ENCODE results near the gene DUSP12. TPM values are rescaled to one million over a fixed set of nuclear protein-coding genes. Genes with fewer than 3 reads are reported as not detected.

The DUSP12 gene
- total RNA-seq, 1 donor from 2014 or later = 48.4 TPM

DNA sequence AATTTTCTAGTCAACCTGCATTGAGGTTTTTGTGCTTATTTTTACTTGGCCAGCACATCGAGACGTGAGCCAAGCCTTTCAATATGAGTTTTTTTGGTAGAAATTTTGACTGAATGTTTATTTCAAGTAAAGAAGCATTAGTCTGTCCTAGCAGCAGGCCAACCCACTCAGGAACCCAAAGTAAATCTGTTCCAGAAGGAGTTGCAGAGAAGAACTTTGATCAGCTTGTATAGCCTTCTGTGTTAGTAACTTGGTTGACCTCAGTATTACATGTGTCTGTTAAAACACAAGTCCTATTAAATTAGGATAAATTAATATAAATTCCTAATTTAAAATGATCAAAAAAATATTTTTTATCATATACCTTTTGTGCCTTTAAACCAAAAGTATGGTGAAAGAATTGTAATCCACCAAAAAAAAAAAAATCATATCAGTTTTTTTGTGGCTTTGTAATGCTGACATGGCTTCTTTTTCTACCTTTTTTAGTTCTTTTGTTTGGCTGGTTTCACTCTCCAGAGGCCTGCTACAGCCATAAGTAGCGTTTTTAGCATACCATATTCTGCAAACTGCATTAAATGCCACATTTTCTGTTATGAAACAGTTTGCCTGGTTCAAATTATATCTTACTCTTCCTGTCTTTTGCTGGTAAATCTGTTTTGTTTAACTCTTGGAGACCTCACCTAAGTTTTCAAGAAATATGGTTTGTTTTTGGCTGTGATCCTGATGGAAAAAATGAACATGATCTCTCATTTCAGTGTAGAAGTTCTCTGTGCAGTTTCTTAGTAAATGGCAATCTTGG is 56.0 kb downstream of the DUSP12 start:
- no peaks in the 10 kb centered on the region for H3K27me3 Mint-ChIP-seq (ENCODE audit: unreplicated experiment)
- H3K4me1 Mint-ChIP-seq (ENCODE audit: low read depth, unreplicated experiment) = peaks cover 6% of the 10 kb centered on the region
- no peaks in the 10 kb centered on the region for H3K9me3 Mint-ChIP-seq (ENCODE audit: unreplicated experiment)
- H3K4me3 Mint-ChIP-seq (ENCODE audit: unreplicated experiment) = no peak overlapping the region
- TF ChIP-seq, protein P1, sequence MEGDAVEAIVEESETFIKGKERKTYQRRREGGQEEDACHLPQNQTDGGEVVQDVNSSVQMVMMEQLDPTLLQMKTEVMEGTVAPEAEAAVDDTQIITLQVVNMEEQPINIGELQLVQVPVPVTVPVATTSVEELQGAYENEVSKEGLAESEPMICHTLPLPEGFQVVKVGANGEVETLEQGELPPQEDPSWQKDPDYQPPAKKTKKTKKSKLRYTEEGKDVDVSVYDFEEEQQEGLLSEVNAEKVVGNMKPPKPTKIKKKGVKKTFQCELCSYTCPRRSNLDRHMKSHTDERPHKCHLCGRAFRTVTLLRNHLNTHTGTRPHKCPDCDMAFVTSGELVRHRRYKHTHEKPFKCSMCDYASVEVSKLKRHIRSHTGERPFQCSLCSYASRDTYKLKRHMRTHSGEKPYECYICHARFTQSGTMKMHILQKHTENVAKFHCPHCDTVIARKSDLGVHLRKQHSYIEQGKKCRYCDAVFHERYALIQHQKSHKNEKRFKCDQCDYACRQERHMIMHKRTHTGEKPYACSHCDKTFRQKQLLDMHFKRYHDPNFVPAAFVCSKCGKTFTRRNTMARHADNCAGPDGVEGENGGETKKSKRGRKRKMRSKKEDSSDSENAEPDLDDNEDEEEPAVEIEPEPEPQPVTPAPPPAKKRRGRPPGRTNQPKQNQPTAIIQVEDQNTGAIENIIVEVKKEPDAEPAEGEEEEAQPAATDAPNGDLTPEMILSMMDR (IDR thresholded peaks at IDR 0.05; ENCODE audit: partially characterized antibody, unreplicated experiment) = no peak
- no peak overlapping the region for H3K27ac Mint-ChIP-seq (ENCODE audit: unreplicated experiment)
- peaks cover 9% of the 10 kb centered on the region for H3K36me3 Mint-ChIP-seq (ENCODE audit: unreplicated experiment)
- no peak for DNase-seq

Other genes starting within 250 kb of the DUSP12 start
- not detected for gene FCGR2A, start 244.3 kb upstream of the DUSP12 start, total RNA-seq (ENCODE audit: unreplicated experiment)
- not detected for gene HSPA6, start 225.2 kb upstream of the DUSP12 start, total RNA-seq (ENCODE audit: unreplicated experiment)
- gene FCGR3A, start 200.0 kb upstream of the DUSP12 start, total RNA-seq (ENCODE audit: unreplicated experiment) = not detected
- gene FCGR3B, start 118.6 kb upstream of the DUSP12 start, total RNA-seq (ENCODE audit: unreplicated experiment) = not detected
- not detected for gene FCGR2B, start 86.6 kb upstream of the DUSP12 start, total RNA-seq (ENCODE audit: unreplicated experiment)
- gene FCRLA, start 42.6 kb upstream of the DUSP12 start, total RNA-seq (ENCODE audit: unreplicated experiment) = 0.39 TPM
- gene FCRLB, start 28.2 kb upstream of the DUSP12 start, total RNA-seq (ENCODE audit: unreplicated experiment) = 0.34 TPM
- gene ATF6, start 16.5 kb downstream of the DUSP12 start, total RNA-seq (ENCODE audit: unreplicated experiment) = 29.3 TPM